Activated naive CD8-positive, alpha-beta T cell treated with anti-CD3 and anti-CD28 coated beads, Interleukin-2, amount 50 U/mL, for 24 hours (primary cell): ENCODE results near the gene PIGL.

Experiments
- ATAC-seq: fragments of 150-1000 bp; cut with Tn5 transposase; one replicate; pipeline ENCODE4 v1.10.0; 2021
- DNase-seq: peaks from one replicate; pipeline ENCODE4 v3.0.0; 2021
- H3K27ac Mint-ChIP-seq: one replicate; pipeline ENCODE4 v1.8.0; 2021; ENCODE audit warnings: mild to moderate bottlenecking, mixed read lengths
- H3K27me3 Mint-ChIP-seq: one replicate; pipeline ENCODE4 v1.8.0; 2021; ENCODE audit warnings: mixed read lengths
- H3K36me3 Mint-ChIP-seq: one replicate; pipeline ENCODE4 v1.8.0; 2021; ENCODE audit warnings: low read depth, mixed read lengths
- H3K4me1 Mint-ChIP-seq: one replicate; pipeline ENCODE4 v1.8.0; 2021; ENCODE audit warnings: mixed read lengths
- H3K4me3 Mint-ChIP-seq: one replicate; pipeline ENCODE4 v1.8.0; 2021; ENCODE audit warnings: mild to moderate bottlenecking, moderate library complexity, mixed read lengths
- H3K9me3 Mint-ChIP-seq: one replicate; pipeline ENCODE4 v1.8.0; 2021; ENCODE audit warnings: mixed read lengths

PIGL gene

DNA sequence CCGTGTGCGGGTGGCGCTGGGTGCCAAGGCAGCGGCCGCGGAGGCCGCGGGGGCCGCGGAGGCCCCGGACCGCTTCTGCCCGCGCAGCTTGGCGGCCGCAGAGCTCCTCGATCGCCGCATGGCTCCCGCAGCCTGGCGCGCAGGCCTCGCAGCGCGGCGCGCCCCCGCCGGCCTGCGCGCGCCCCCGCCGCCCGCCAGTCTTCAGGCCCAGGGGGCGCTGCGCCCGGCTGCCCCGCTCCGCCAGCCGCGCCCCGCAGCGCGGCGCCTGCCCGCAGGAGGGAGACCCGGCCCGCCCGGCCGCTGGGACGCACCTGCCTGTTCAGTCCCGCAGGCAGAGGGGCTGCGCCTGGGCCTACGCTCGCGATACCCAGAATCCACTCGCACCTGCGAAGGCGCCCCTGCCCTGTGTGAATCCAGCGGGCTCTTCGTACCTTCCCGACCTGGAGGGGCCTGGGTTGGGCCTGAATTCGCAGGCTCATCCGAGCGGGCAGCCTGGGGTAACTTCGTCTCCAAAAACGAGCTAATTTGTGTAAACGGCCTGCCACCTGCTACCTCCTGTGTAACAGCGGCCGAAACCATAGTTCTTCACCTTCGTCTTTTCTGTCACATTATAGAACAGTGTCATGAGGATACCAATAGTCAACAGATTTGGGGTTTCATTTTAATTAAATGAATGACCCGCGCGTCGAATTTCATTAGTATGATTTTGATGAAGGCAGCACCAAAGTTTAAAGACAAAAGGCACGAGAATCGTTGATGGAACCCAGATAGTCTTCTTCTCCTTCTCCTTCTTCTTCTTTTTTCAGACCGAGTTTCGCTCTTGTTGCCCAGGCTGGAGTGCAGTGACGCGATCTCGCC lies 136.5 kb downstream of the PIGL start, which contains the start of gene CENPV:
CENPV (minus strand) TSS at position 153 of the 858 bp plus-strand sequence; CDS start at position 120, 33 bp downstream.
- DNase-seq (peak; percentile 73), ATAC-seq (peak; percentile 80)
- Mint-ChIP-seq H3K27me3 (no peaks in the 10 kb centered on the region), H3K4me3 (peak within 1 kb of the TSS; percentile 94), H3K27ac (peak within 1 kb of the TSS; percentile 87), H3K36me3 (peaks cover 26% of the 10 kb centered on the region), H3K9me3 (no peaks in the 10 kb centered on the region), H3K4me1 (peaks cover 29% of the 10 kb centered on the region)

DNA sequence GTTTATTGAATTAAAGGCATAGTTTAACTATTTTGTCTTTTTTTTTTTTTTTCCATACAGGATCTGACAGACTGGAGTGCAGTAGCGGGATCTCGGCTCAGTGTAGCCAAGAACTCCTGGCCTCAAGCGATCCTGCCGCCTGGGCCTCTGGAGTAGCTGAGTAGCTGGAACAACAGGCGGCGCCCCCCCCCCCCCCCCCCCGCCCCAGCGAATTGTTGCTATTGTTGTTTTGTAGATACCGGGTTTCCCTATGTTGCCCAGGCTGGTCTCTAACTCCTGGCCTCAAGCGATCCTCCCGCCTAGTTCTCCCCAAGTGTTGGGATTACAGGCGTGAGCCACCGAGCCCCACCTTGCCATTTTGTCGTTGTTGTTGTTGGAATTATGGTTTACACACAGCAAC lies 137.6 kb downstream of the PIGL start:
- Mint-ChIP-seq H3K9me3 (no peaks in the 10 kb centered on the region), H3K36me3 (peaks cover 17% of the 10 kb centered on the region), H3K27ac (no peak overlapping the region), H3K4me3 (no peak overlapping the region), H3K27me3 (no peaks in the 10 kb centered on the region), H3K4me1 (peaks cover 27% of the 10 kb centered on the region)
- DNase-seq (no peak), ATAC-seq (no peak)

DNA sequence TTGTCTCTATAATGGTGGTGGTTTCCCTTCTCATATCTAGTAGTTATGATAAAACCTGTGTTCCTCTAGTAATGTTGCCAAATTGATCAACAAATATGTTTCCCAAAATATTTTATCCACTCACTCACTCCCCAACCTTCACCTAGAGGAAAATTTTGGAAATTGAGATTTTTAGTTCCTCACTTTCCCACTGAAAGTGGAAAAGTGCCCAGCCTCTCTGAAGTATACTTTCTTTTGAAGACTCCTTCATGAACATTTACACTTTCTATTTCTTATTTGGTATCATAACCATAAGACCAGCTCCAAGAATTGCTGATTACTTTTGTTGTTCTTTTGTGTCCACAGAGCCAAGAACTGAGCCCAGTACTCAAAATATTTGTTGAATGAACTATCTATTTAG lies 141.4 kb downstream of the PIGL start:
- no peak overlapping the region for H3K4me3 Mint-ChIP-seq
- no peak for DNase-seq
- no peaks in the 10 kb centered on the region for H3K27me3 Mint-ChIP-seq
- H3K27ac Mint-ChIP-seq: no peak overlapping the region
- peaks cover 13% of the 10 kb centered on the region for H3K4me1 Mint-ChIP-seq
- no peaks in the 10 kb centered on the region for H3K36me3 Mint-ChIP-seq
- no peaks in the 10 kb centered on the region for H3K9me3 Mint-ChIP-seq
- ATAC-seq: no peak

DNA sequence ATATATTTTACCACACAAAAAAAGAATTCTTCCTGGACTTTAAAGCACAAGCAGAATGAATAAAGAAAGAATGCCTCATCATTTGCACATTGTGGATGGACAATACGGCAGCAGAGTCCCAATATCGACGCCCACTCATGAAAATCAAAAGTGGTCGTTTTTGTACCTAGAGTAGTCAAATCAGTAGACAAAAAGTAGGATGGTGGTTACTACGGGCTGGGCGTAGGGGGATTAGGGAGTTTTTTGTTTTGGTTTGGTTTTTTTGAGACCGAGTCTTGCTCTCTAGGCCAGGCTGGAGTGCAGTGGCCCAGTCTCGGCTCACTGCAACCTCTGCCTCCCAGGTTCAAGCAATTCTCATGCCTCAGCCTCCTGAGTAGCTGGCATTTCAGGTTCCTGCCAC lies 144.9 kb downstream of the PIGL start:
- H3K27me3 Mint-ChIP-seq: no peaks in the 10 kb centered on the region
- DNase-seq (no peak), ATAC-seq (peak; percentile 61)
- H3K9me3 Mint-ChIP-seq: no peaks in the 10 kb centered on the region
- H3K4me1 Mint-ChIP-seq: peaks cover 7% of the 10 kb centered on the region
- H3K4me3 Mint-ChIP-seq: no peak overlapping the region
- no peaks in the 10 kb centered on the region for H3K36me3 Mint-ChIP-seq
- H3K27ac Mint-ChIP-seq: no peak overlapping the region

DNA sequence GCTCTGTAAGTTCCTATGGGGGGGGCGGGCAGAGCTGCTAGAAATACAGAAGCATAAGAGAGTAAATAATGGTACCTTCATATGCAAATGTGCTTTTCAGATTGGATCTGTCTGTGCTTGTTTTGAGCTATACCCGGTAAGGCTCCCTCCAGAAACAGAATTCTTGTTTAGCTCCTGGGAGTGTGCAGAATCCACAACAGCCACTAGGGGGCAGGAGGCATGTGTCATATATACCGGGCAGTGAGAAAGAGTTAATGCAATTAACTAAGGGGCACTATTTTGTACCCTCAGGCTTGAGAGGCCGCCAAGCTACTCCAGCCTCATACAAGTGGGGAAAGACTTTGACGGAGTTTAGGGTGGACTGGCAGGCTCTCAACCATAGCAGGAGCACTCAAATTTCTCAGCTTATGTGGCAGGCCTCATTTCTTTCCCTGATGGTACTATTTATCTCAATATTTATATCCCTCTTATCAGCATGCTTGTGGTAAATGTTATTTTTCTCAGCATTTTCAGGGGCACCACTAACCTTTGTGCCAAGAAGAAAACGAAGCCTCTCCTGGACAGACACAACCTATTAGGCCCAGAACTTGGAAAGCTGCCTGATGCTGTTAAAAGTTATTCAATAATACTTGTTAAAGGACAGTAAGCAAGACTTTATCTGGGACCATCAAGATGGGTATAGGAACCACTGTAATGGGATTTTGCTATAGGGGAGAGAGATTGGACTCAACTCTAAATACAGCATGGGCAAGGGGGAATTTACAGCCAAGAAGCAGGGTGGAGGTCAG lies 146.9 kb downstream of the PIGL start:
- DNase-seq: peak; percentile 78

DNA sequence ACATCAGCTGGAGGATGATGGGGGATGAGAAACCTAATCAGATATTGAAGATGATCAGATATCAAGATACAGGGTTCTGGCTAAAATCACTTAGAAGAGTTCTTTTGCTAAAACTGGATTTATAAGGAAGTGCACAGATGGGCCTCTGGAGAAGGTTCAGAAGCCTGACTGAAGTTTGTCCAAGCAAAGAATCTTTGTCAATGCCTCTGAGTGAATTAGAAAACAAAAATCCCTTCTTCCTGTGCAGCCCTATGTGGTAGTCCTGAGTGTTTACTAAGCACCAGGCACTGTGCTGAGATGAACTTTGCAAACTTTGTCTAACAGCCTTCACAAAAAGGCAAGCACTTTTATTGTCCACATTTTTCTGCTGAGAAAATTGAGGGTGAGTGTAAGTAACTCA lies 147.6 kb downstream of the PIGL start:
- H3K4me3 Mint-ChIP-seq: no peak overlapping the region
- no peaks in the 10 kb centered on the region for H3K9me3 Mint-ChIP-seq
- ATAC-seq (no peak), DNase-seq (no peak)
- H3K27ac Mint-ChIP-seq: no peak overlapping the region
- no peaks in the 10 kb centered on the region for H3K27me3 Mint-ChIP-seq
- peaks cover 7% of the 10 kb centered on the region for H3K4me1 Mint-ChIP-seq
- no peaks in the 10 kb centered on the region for H3K36me3 Mint-ChIP-seq

More for the DNA sequence above, 146.9 kb downstream of the PIGL start:
- Mint-ChIP-seq H3K36me3 (no peaks in the 10 kb centered on the region), H3K27ac (no peak overlapping the region), H3K4me3 (no peak overlapping the region), H3K9me3 (no peaks in the 10 kb centered on the region), H3K4me1 (peaks cover 7% of the 10 kb centered on the region), H3K27me3 (no peaks in the 10 kb centered on the region)
- peak; percentile 87 for ATAC-seq

DNA sequence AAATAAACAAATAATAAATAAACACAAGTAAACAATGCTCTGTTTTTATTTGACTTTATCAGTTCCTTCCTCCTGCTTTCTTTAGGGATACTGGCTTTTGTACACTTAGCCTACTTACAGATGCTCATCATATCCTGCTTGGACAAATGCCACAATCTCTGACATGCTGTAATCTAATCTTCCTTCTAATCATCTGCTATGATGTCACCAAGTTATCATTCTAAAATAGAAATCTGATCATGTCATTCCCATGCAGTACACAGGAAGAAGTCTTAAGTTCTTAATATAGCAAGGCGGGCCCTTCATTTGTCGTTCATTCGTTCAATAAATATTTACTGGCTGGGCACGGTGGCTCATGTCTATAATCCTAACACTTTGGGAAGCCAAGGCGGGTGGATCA lies 154.7 kb downstream of the PIGL start:
- Mint-ChIP-seq H3K27ac (no peak overlapping the region), H3K9me3 (no peaks in the 10 kb centered on the region), H3K36me3 (no peaks in the 10 kb centered on the region), H3K27me3 (peaks cover 2% of the 10 kb centered on the region), H3K4me3 (no peak overlapping the region), H3K4me1 (peaks cover 2% of the 10 kb centered on the region)
- ATAC-seq (no peak), DNase-seq (no peak)

DNA sequence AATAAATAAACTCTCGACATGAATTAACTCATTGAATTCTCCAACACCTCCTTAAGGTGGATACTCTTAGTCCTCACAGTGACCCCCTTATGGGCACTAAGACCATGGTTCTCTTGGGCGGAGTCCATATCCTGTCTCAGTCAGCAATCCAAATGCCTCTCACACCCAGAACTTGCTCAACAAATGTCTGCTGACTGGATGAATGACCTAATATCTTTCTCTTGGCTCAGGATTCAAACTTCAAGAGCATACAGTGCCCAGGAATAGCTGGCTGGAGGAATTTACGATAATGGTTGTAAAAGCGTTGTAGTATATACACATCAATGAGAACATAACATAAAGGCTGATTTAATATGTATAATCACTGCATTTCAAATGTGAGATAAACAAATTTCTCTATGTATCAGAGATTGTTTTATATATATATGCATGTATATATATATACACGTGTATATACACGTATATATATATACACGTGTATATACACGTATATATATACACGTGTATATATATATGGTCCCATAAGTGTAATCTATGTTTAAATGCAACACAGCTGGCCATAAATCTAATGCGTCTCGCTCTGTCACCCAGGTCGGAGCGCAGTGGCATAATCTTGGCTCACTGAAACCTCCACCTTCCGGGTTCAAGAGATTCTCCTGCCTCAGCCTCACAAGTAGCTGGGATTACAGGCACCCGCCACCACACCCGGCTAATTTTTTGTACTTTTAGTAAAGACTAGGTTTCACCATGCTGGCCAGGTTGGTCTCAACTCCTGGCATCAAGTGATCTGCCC lies 157.3 kb downstream of the PIGL start:
- no peaks in the 10 kb centered on the region for H3K36me3 Mint-ChIP-seq
- DNase-seq (no peak), ATAC-seq (no peak)
- no peak overlapping the region for H3K27ac Mint-ChIP-seq
- peaks cover 2% of the 10 kb centered on the region for H3K27me3 Mint-ChIP-seq
- H3K4me1 Mint-ChIP-seq: peaks cover 2% of the 10 kb centered on the region
- H3K4me3 Mint-ChIP-seq: no peak overlapping the region
- no peaks in the 10 kb centered on the region for H3K9me3 Mint-ChIP-seq
